ENCODE data around the gene ITGA8. TPM values are rescaled to one million over a fixed set of nuclear protein-coding genes. Genes with fewer than 3 reads are reported as not detected.

Gene ITGA8
- total RNA-seq, 1 donor from 2014 or later, result not detected

DNA sequence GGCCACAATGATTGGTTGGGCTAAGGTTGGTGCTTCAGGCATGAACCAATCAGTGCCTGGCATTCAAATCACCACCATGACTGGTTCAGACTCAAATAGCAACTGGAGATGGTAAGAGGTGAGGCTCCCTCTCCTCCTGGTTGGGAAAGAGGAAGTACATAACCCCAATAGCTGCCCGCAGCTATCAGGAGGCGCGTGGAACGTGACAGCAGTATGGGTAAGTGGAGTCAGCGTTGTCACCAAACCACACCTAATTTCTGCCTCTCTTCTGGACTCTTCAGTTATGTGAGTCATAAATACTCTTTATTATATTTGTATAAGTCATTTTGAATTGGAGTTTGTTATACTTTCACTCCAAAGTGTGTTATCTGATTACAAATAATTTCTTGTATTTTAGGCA is 17.9 kb upstream of the ITGA8 start:
- Mint-ChIP-seq H3K27ac (no peak overlapping the region), H3K4me3 (no peak overlapping the region), H3K27me3 (peaks cover 2% of the 10 kb centered on the region), H3K4me1 (no peaks in the 10 kb centered on the region), H3K36me3 (ENCODE audit: low read depth) (no peaks in the 10 kb centered on the region), H3K9me3 (peaks cover 3% of the 10 kb centered on the region)
- TF ChIP-seq CTCF (IDR thresholded peaks at IDR 0.05), result no peak
- no peak for ATAC-seq (ENCODE audit: low read depth)
- ChIA-PET CTCF (no interaction called here), POLR2A (no interaction called here)
- intact Hi-C loops (cut with micrococcal nuclease), result no loop called here
- no peak for DNase-seq

GRCh38 chr10:15735763-15736162 is 16.0 kb upstream of the ITGA8 start:
- no peaks in the 10 kb centered on the region for H3K36me3 Mint-ChIP-seq (ENCODE audit: low read depth)
- POLR2A ChIA-PET, result no interaction called here

DNA sequence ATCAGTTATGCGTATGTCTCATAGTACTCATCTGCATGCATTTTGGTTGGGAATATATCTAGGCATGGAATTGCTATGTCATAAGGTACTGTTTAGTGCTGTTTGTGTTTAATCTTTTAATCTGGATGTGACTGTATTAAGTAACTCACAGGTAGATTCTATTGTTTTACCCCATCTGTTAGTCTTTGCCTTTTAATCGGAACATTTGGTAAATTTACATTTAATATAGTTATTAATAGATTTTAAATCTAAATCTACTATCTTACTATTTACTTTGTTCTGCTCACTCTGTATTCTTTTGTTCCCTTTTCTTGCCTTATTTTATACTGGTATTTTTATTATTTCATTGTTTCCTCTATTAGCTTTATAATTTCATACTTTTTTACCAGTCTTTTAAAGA is 10.6 kb upstream of the ITGA8 start:
- ATAC-seq (ENCODE audit: low read depth), result no peak
- Mint-ChIP-seq H3K36me3 (ENCODE audit: low read depth) (no peaks in the 10 kb centered on the region), H3K27ac (no peak overlapping the region), H3K4me1 (no peaks in the 10 kb centered on the region), H3K9me3 (peaks cover 13% of the 10 kb centered on the region), H3K4me3 (no peak overlapping the region), H3K27me3 (peaks cover 2% of the 10 kb centered on the region)
- intact Hi-C loops (cut with micrococcal nuclease), result no loop called here
- CTCF ChIA-PET, result no interaction called here
- TF ChIP-seq CTCF (IDR thresholded peaks at IDR 0.05), result no peak
- POLR2A ChIA-PET, result no interaction called here
- no peak for DNase-seq

More at GRCh38 chr10:15735763-15736162, 16.0 kb upstream of the ITGA8 start:
- DNase-seq (no peak), ATAC-seq (ENCODE audit: low read depth) (no peak)
- intact Hi-C loops (cut with micrococcal nuclease), result no loop called here
- peaks cover 2% of the 10 kb centered on the region for H3K27me3 Mint-ChIP-seq
- peaks cover 7% of the 10 kb centered on the region for H3K9me3 Mint-ChIP-seq
- H3K4me3 Mint-ChIP-seq, result no peak overlapping the region
- CTCF ChIA-PET, result no interaction called here
- H3K27ac Mint-ChIP-seq, result no peak overlapping the region
- TF ChIP-seq CTCF (IDR thresholded peaks at IDR 0.05), result no peak
- H3K4me1 Mint-ChIP-seq, result no peaks in the 10 kb centered on the region

- ATAC-seq (ENCODE audit: low read depth) (no peak), DNase-seq (no peak)
- Mint-ChIP-seq H3K4me1 (no peaks in the 10 kb centered on the region), H3K27me3 (peaks cover 2% of the 10 kb centered on the region), H3K9me3 (peaks cover 13% of the 10 kb centered on the region), H3K27ac (no peak overlapping the region), H3K4me3 (no peak overlapping the region), H3K36me3 (ENCODE audit: low read depth) (no peaks in the 10 kb centered on the region)
- CTCF ChIA-PET, result no interaction called here
- POLR2A ChIA-PET, result interaction anchor here (0.6 kb wide), 1 partner anchor 287 kb away, joined by 4 read pairs; no protein-coding TSS in a partner anchor
- intact Hi-C loops (cut with micrococcal nuclease), result no loop called here
- TF ChIP-seq CTCF (IDR thresholded peaks at IDR 0.05), result no peak
Observed at GRCh38 chr10:15729890-15730289, 10.2 kb upstream of the ITGA8 start.

- no peak for TF ChIP-seq CTCF (IDR thresholded peaks at IDR 0.05)
- POLR2A ChIA-PET, result no interaction called here
- no peak overlapping the region for H3K4me3 Mint-ChIP-seq
- H3K9me3 Mint-ChIP-seq, result peaks cover 9% of the 10 kb centered on the region
- H3K4me1 Mint-ChIP-seq, result no peaks in the 10 kb centered on the region
- peaks cover 21% of the 10 kb centered on the region for H3K27me3 Mint-ChIP-seq
- no peaks in the 10 kb centered on the region for H3K36me3 Mint-ChIP-seq (ENCODE audit: low read depth)
- H3K27ac Mint-ChIP-seq, result no peak overlapping the region
- intact Hi-C loops (cut with micrococcal nuclease), result no loop called here
- ATAC-seq (ENCODE audit: low read depth) (no peak), DNase-seq (no peak)
- CTCF ChIA-PET, result no interaction called here
Observed at GRCh38 chr10:15726042-15726441, 6.3 kb upstream of the ITGA8 start.

Measured in activated B cell treated with CpG ODN at 0.5 μM for 24 hours (primary cell).